Activated naive CD4-positive, alpha-beta T cell treated with anti-CD3 and anti-CD28 coated beads for 36 hours (primary cell): ENCODE results near the gene C12orf60. TPM values are rescaled to one million over a fixed set of nuclear protein-coding genes. Genes with fewer than 3 reads are reported as not detected.

ENCODE experiments used
- CTCF ChIA-PET: fragments of 350-600 bp; sonication (Branson Sonifier 250); formaldehyde crosslinking; loops from one replicate; lab custom pipeline; 2021; ENCODE audit warnings: antibody characterized with exemption; lab: Charles Lee
- DNase-seq: peaks from one replicate; pipeline ENCODE4 v3.0.0-alpha.2; 2020
- H3K27ac Mint-ChIP-seq: one replicate; pipeline ENCODE4 v1.8.0; 2021; ENCODE audit warnings: mild to moderate bottlenecking, mixed read lengths
- H3K27me3 Mint-ChIP-seq: one replicate; pipeline ENCODE4 v1.8.0; 2021; ENCODE audit warnings: low read depth, mixed read lengths
- H3K36me3 Mint-ChIP-seq: one replicate; pipeline ENCODE4 v1.8.0; 2021; ENCODE audit warnings: low read depth, mixed read lengths
- H3K4me1 Mint-ChIP-seq: one replicate; pipeline ENCODE4 v1.8.0; 2021; ENCODE audit warnings: low read depth, mixed read lengths
- H3K4me3 Mint-ChIP-seq: one replicate; pipeline ENCODE4 v1.8.0; 2021; ENCODE audit warnings: mild to moderate bottlenecking, moderate library complexity, mixed read lengths
- H3K9me3 Mint-ChIP-seq: one replicate; pipeline ENCODE4 v1.8.0; 2021; ENCODE audit warnings: mixed read lengths
- intact Hi-C: fragments of 100-400 bp; cut with micrococcal nuclease; formaldehyde crosslinking; loops from one replicate; pipeline ENCODE4 v1.15.1; 2023
- total RNA-seq, 2 experiments: library from RNA; stranded (reverse); gene quantifications; one replicate each; pipeline ENCODE4 v1.2.3, GENCODE V29; 2021

Gene C12orf60
- total RNA-seq, 2 experiments from 2014 or later: 2.0 to 3.1 TPM

- Mint-ChIP-seq H3K36me3 (peaks cover 35% of the 10 kb centered on the region), H3K9me3 (peaks cover 7% of the 10 kb centered on the region), H3K4me3 (peak overlapping the region; percentile 97), H3K27me3 (no peaks in the 10 kb centered on the region), H3K4me1 (peaks cover 40% of the 10 kb centered on the region), H3K27ac (peak overlapping the region; percentile 98)
- intact Hi-C loops: loop anchor here (1.0 to 5.0 kb wide), 8 partner anchors 140 to 1112 kb away; partner anchors contain the start of genes ARHGDIB, ATF7IP and STRAP
- DNase-seq: peak; percentile 97
- CTCF ChIA-PET: interaction anchor here (0.7 to 1.7 kb wide), 13 partner anchors 13 to 451 kb away, joined by 3 to 6 read pairs (median 3); partner anchors contain the start of genes ARHGDIB, C12orf60, RERG and WBP11
Observed at GRCh38 chr12:14770496-14771461, 32.7 kb upstream of the C12orf60 start.

DNA sequence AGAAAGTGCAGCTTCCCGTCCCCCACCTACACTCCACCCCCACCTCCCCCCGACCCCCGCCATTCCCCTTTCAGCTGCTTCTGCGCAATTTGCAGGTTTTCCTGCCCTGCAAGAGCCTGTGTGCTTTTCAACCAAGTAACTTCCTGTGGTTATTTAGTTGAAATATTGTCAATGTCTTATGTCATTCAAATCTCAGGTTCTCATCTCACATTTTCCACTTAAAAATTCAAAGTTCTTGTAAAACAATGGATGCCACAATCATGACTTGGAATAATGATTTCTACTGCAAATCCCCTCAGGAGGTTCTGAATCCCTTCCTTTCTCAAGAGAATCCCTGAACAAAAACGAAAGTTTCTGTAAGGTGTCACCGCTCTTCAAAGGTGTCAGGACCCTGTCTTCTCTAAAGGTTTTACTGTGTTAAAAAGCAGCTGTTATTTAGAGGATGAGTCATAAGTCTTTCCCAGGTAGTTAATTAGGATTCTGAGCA is 31.8 kb upstream of the C12orf60 start:
- peak overlapping the region; percentile 97 for H3K4me3 Mint-ChIP-seq
- CTCF ChIA-PET: interaction anchor here (0.7 to 1.7 kb wide), 6 partner anchors 15 to 223 kb away, joined by 3 to 4 read pairs (median 3); partner anchors contain the start of genes ARHGDIB, C12orf60 and WBP11
- peak; percentile 24 for DNase-seq
- peaks cover 47% of the 10 kb centered on the region for H3K4me1 Mint-ChIP-seq
- intact Hi-C loops: loop anchor here (1.0 to 5.0 kb wide), 6 partner anchors 190 to 1111 kb away; partner anchors contain the start of genes ARHGDIB, ATF7IP and STRAP
- H3K9me3 Mint-ChIP-seq: peaks cover 2% of the 10 kb centered on the region
- H3K27me3 Mint-ChIP-seq: no peaks in the 10 kb centered on the region
- peak overlapping the region; percentile 98 for H3K27ac Mint-ChIP-seq
- peaks cover 29% of the 10 kb centered on the region for H3K36me3 Mint-ChIP-seq

- CTCF ChIA-PET: interaction anchor here (3.6 kb wide), 1 partner anchor 11 kb away, joined by 14 read pairs; no protein-coding TSS in a partner anchor
- Mint-ChIP-seq H3K4me3 (no peak overlapping the region), H3K27me3 (no peaks in the 10 kb centered on the region)
Observed at GRCh38 chr12:14772946-14773345, 30.5 kb upstream of the C12orf60 start.

DNA sequence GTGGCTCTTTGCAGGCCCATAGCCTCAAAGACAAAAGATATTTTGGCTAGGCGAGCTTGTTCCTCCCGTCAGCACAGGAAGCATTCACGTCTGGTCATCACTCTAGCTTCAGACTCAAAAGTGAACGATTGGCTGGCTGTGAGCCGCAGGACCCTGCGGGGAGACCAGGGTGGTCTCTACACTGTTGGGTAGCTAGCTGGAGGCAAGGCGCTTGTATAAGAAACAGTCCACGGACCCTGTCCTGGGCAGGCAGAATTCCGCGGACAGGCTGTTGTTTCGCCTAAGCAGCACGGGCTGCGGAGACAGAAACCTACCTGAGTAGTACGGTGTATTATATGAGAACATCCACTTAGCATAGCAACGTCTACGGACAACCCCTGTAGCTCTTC is 29.8 kb upstream of the C12orf60 start:
- peaks cover 15% of the 10 kb centered on the region for H3K36me3 Mint-ChIP-seq
- H3K4me1 Mint-ChIP-seq: peaks cover 40% of the 10 kb centered on the region
- DNase-seq: no peak
- H3K27me3 Mint-ChIP-seq: no peaks in the 10 kb centered on the region
- CTCF ChIA-PET: interaction anchor here (3.6 kb wide), 1 partner anchor 10 kb away, joined by 14 read pairs; no protein-coding TSS in a partner anchor
- H3K4me3 Mint-ChIP-seq: peak overlapping the region; percentile 95
- intact Hi-C loops: loop anchor here (1.0 to 5.0 kb wide), 7 partner anchors 51 to 1109 kb away; partner anchors contain the start of gene STRAP
- no peaks in the 10 kb centered on the region for H3K9me3 Mint-ChIP-seq
- H3K27ac Mint-ChIP-seq: peak overlapping the region; percentile 94

More at GRCh38 chr12:14772946-14773345, 30.5 kb upstream of the C12orf60 start:
- intact Hi-C loops: loop anchor here (5.0 kb wide), 1 partner anchor 1109 kb away; the partner anchor contains the start of gene STRAP
- Mint-ChIP-seq H3K36me3 (peaks cover 17% of the 10 kb centered on the region), H3K9me3 (no peaks in the 10 kb centered on the region), H3K4me1 (peaks cover 42% of the 10 kb centered on the region), H3K27ac (no peak overlapping the region)
- no peak for DNase-seq

GRCh38 chr12:14774074-14774905 is 29.2 kb upstream of the C12orf60 start:
- Mint-ChIP-seq H3K27me3 (no peaks in the 10 kb centered on the region), H3K4me3 (peak overlapping the region; percentile 95), H3K9me3 (no peaks in the 10 kb centered on the region), H3K36me3 (peaks cover 11% of the 10 kb centered on the region), H3K4me1 (peaks cover 36% of the 10 kb centered on the region), H3K27ac (peak overlapping the region; percentile 94)
- CTCF ChIA-PET: interaction anchor here (0.7 to 3.6 kb wide), 4 partner anchors 10 to 141 kb away, joined by 3 to 14 read pairs (median 3); no protein-coding TSS in a partner anchor
- DNase-seq: peak; percentile 95
- intact Hi-C loops: loop anchor here (1.0 to 5.0 kb wide), 7 partner anchors 51 to 1108 kb away; partner anchors contain the start of gene STRAP

- H3K4me3 Mint-ChIP-seq: peak overlapping the region; percentile 95
- peak; percentile 58 for DNase-seq
- CTCF ChIA-PET: interaction anchor here (0.7 to 3.6 kb wide), 9 partner anchors 9 to 1563 kb away, joined by 3 to 14 read pairs (median 4); partner anchors contain the start of gene C12orf60
- no peaks in the 10 kb centered on the region for H3K9me3 Mint-ChIP-seq
- H3K27ac Mint-ChIP-seq: peak overlapping the region; percentile 94
- intact Hi-C loops: loop anchor here (1.0 to 5.0 kb wide), 13 partner anchors 28 to 1107 kb away; partner anchors contain the start of genes ARHGDIB, C12orf60, RERG and STRAP
- H3K27me3 Mint-ChIP-seq: no peaks in the 10 kb centered on the region
- H3K4me1 Mint-ChIP-seq: peaks cover 36% of the 10 kb centered on the region
- peaks cover 9% of the 10 kb centered on the region for H3K36me3 Mint-ChIP-seq
Observed at GRCh38 chr12:14774906-14775635, 28.4 kb upstream of the C12orf60 start.

GRCh38 chr12:14775636-14775980 is 27.9 kb upstream of the C12orf60 start:
- peaks cover 36% of the 10 kb centered on the region for H3K4me1 Mint-ChIP-seq
- no peak for DNase-seq
- CTCF ChIA-PET: interaction anchor here (0.8 to 3.6 kb wide), 8 partner anchors 8 to 220 kb away, joined by 3 to 14 read pairs (median 5); partner anchors contain the start of gene C12orf60
- no peaks in the 10 kb centered on the region for H3K9me3 Mint-ChIP-seq
- peak overlapping the region; percentile 95 for H3K4me3 Mint-ChIP-seq
- H3K27ac Mint-ChIP-seq: peak overlapping the region; percentile 94
- peaks cover 3% of the 10 kb centered on the region for H3K36me3 Mint-ChIP-seq
- no peaks in the 10 kb centered on the region for H3K27me3 Mint-ChIP-seq
- intact Hi-C loops: loop anchor here (1.0 to 5.0 kb wide), 10 partner anchors 28 to 787 kb away; partner anchors contain the start of genes ARHGDIB, C12orf60, RERG and WBP11

- H3K4me3 Mint-ChIP-seq: peak overlapping the region; percentile 95
- intact Hi-C loops: loop anchor here (1.0 to 5.0 kb wide), 2 partner anchors 219 to 446 kb away; partner anchors contain the start of gene RERG
- no peaks in the 10 kb centered on the region for H3K27me3 Mint-ChIP-seq
- no peak overlapping the region for H3K27ac Mint-ChIP-seq
- H3K36me3 Mint-ChIP-seq: no peaks in the 10 kb centered on the region
- no peak for DNase-seq
- peaks cover 34% of the 10 kb centered on the region for H3K4me1 Mint-ChIP-seq
- CTCF ChIA-PET: interaction anchor here (0.6 to 3.6 kb wide), 6 partner anchors 8 to 70 kb away, joined by 3 to 14 read pairs (median 5); no protein-coding TSS in a partner anchor
- H3K9me3 Mint-ChIP-seq: no peaks in the 10 kb centered on the region
Observed at GRCh38 chr12:14776236-14776961, 27.1 kb upstream of the C12orf60 start.

DNA sequence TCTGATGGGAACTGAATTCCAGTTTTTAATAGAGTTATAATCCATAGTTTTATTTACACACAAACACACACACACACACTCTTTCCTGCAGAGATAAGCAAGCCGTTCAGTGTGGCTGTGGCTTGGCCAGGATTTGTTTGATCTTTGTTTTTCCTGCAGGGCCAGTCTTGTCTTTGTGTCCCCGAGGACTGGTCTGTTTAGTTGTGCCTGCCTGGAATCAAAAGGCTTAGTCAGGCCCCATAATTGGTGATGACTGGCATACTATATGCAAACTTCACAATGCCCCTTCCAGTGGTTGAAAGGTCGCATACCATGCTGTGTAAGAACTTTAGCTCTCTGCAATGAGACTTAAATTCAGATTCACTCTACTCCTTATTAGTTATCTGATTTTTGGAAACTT is 26.2 kb upstream of the C12orf60 start:
- Mint-ChIP-seq H3K27me3 (no peaks in the 10 kb centered on the region), H3K9me3 (no peaks in the 10 kb centered on the region), H3K4me1 (peaks cover 26% of the 10 kb centered on the region), H3K27ac (no peak overlapping the region), H3K36me3 (no peaks in the 10 kb centered on the region), H3K4me3 (no peak overlapping the region)
- intact Hi-C loops: loop anchor here (5.0 kb wide), 1 partner anchor 445 kb away; the partner anchor contains the start of gene RERG
- CTCF ChIA-PET: interaction anchor here (1.0 kb wide), 1 partner anchor 12 kb away, joined by 3 read pairs; no protein-coding TSS in a partner anchor
- no peak for DNase-seq

DNA sequence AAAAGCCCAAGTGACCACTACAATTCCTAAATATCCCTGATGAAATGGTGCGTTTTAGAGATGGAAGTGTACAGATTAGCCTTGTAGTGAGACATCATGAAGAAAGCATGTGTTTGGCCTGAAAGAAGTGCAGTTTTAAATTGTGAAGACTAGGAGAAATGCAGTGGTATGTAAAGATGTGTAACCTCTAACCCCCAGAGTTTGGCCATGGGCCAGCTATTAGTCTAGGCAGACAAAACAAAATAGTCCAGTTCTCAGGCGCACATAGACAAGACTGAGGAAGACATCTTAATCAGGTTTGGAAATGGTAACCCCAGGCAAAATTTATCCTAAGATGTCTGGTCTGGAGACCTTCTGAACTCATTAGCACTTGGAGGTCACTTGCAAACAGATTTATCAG is 23.6 kb upstream of the C12orf60 start:
- no peak overlapping the region for H3K4me3 Mint-ChIP-seq
- intact Hi-C loops: loop anchor here (5.0 kb wide), 1 partner anchor 442 kb away; the partner anchor contains the start of gene RERG
- no peak for DNase-seq
- no peaks in the 10 kb centered on the region for H3K9me3 Mint-ChIP-seq
- H3K27me3 Mint-ChIP-seq: no peaks in the 10 kb centered on the region
- no peak overlapping the region for H3K27ac Mint-ChIP-seq
- peaks cover 4% of the 10 kb centered on the region for H3K36me3 Mint-ChIP-seq
- CTCF ChIA-PET: no interaction called here
- peaks cover 14% of the 10 kb centered on the region for H3K4me1 Mint-ChIP-seq
